ENCODE results near the gene LRIG1. TPM values are rescaled to one million over a fixed set of nuclear protein-coding genes. Genes with fewer than 3 reads are reported as not detected.

Gene LRIG1
- total RNA-seq, 6 donors from 2014 or later, result 45.2 to 119 (median 81.9) TPM

- TF ChIP-seq EP300 (IDR thresholded peaks at IDR 0.05), result no peak
- no peak for TF ChIP-seq POLR2AphosphoS5 (IDR thresholded peaks at IDR 0.05)
- TF ChIP-seq POLR2A (IDR thresholded peaks at IDR 0.05), result no peak
- TF ChIP-seq CTCF (IDR thresholded peaks at IDR 0.05), result no peak
- 84 to 89% methylated on average over 19 to 24 of the region's 24 CpGs for WGBS, 2 donors
- Histone ChIP-seq H3K27me3 (no peaks in the 10 kb centered on the region), H3K9me3 (no peaks in the 10 kb centered on the region), H3K27ac (no peak overlapping the region), H3K4me3 (no peak overlapping the region), H3K36me3 (peaks cover 17 to 80% (median 38%) of the 10 kb centered on the region in 4 donors), H3K4me1 (peaks cover 0 to 7% (median 3%) of the 10 kb centered on the region in 4 donors)
- ATAC-seq (ENCODE audit: low FRiP score in 2 of 2) (no peak), DNase-seq (peak in 1 of 2 donors; percentile 42)
Measured at GRCh38 chr3:66411961-66412887, 88.6 kb downstream of the LRIG1 start.

- DNase-seq, result no peak
- 64 to 67% methylated on average over 8 of the region's 8 CpGs for WGBS, 2 donors
- no peak for TF ChIP-seq POLR2AphosphoS5 (IDR thresholded peaks at IDR 0.05)
- H3K36me3 ChIP-seq, result peaks cover 20 to 82% (median 44%) of the 10 kb centered on the region in 4 donors
- H3K4me3 ChIP-seq, result no peak overlapping the region
- no peaks in the 10 kb centered on the region for H3K27me3 ChIP-seq
- H3K9me3 ChIP-seq, result no peaks in the 10 kb centered on the region
- H3K4me1 ChIP-seq, result peaks cover 0 to 2% (median under 1%) of the 10 kb centered on the region in 4 donors
- no peak for ATAC-seq (ENCODE audit: low FRiP score in 2 of 2)
- H3K27ac ChIP-seq, result no peak overlapping the region
Measured at GRCh38 chr3:66411474-66411873, 89.3 kb downstream of the LRIG1 start.

GRCh38 chr3:66410976-66411375, 89.8 kb downstream of the LRIG1 start:
- 88 to 93% methylated on average over 7 of the region's 7 CpGs for WGBS, 2 donors
- Histone ChIP-seq H3K4me3 (no peak overlapping the region), H3K4me1 (no peaks in the 10 kb centered on the region), H3K9me3 (no peaks in the 10 kb centered on the region), H3K27ac (no peak overlapping the region), H3K36me3 (peaks cover 22 to 84% (median 46%) of the 10 kb centered on the region in 4 donors), H3K27me3 (no peaks in the 10 kb centered on the region)
- TF ChIP-seq EP300 (IDR thresholded peaks at IDR 0.05), result no peak
- no peak for TF ChIP-seq CTCF (IDR thresholded peaks at IDR 0.05)
- TF ChIP-seq POLR2A (IDR thresholded peaks at IDR 0.05), result no peak
- no peak for DNase-seq
- no peak for ATAC-seq (ENCODE audit: low FRiP score in 2 of 2)

GRCh38 chr3:66409771-66410754, 90.8 kb downstream of the LRIG1 start:
- ATAC-seq (ENCODE audit: low FRiP score in 2 of 2) (no peak), DNase-seq (peak in 1 of 2 donors; percentile 26)
- no peaks in the 10 kb centered on the region for H3K4me1 ChIP-seq
- 94 to 97% methylated on average over 24 of the region's 24 CpGs for WGBS, 2 donors
- TF ChIP-seq POLR2AphosphoS5 (IDR thresholded peaks at IDR 0.05), result no peak
- TF ChIP-seq POLR2A (IDR thresholded peaks at IDR 0.05), result no peak
- TF ChIP-seq EP300 (IDR thresholded peaks at IDR 0.05), result no peak
- no peak for TF ChIP-seq CTCF (IDR thresholded peaks at IDR 0.05)
- H3K4me3 ChIP-seq, result no peak overlapping the region
- peaks cover 28 to 85% (median 52%) of the 10 kb centered on the region in 4 donors for H3K36me3 ChIP-seq
- H3K27me3 ChIP-seq, result no peaks in the 10 kb centered on the region
- no peak overlapping the region for H3K27ac ChIP-seq
- no peaks in the 10 kb centered on the region for H3K9me3 ChIP-seq

All from upper lobe of left lung (tissue), 6 donors.